GM21381 (cell line): Measurements from ENCODE around the gene ADAM30.
"Not testable (repeated sequence)": the region's sequence is repeated elsewhere in the genome, so short reads cannot be mapped to it uniquely, and the experiment has no call there.

ENCODE experiments used
- ATAC-seq: cut with Tn5 transposase; IDR thresholded peaks from one replicate; pipeline ENCODE4 v1.9.1; 2021; ENCODE audit warnings: mild to moderate bottlenecking, moderate library complexity; ENCODE audit not compliant: unreplicated experiment

Gene ADAM30

DNA sequence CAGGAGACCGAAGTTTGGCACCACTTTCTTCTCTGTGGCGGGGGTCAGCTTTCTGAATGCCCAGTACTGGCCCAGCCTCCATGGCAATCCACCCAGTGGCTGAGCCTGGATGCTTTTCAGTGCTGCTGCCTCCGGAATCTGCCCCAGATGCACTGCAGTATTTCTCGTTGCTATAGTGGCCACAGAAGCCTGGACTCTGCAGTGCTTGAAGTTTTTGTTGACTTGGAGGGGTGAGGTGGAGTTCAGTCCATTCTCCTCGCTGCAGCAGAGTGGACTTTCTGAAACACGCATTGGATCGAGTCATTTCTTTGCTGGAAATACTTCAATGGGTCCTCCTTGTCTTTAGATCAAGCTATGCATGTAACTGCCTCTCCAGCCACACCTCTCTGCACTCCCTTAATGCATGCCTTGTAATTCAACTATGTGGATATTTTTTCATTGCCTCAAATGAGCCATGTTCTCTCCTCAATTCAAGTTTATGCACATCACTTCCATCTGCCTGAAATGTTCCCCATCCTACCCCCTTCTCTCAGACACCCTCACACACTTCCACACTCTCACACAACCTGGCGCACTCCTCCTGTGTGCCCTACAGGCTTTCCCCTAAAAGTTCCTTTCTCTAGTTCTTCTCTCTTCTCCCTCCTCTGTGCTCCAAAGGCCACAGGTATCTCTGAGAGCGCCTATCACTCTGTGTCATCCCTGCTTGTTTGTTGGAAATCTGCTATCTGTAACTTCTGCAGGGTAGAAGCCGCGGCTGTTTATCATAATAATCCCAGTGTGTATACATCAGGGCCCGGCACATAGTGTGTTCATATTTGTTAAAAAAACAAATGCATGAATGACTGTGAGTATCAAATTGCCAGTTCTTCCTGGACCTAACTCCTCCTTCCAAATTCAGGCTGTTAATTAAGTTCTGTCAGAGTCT, 16.5 kb downstream of the ADAM30 start:
- no peak for ATAC-seq

DNA sequence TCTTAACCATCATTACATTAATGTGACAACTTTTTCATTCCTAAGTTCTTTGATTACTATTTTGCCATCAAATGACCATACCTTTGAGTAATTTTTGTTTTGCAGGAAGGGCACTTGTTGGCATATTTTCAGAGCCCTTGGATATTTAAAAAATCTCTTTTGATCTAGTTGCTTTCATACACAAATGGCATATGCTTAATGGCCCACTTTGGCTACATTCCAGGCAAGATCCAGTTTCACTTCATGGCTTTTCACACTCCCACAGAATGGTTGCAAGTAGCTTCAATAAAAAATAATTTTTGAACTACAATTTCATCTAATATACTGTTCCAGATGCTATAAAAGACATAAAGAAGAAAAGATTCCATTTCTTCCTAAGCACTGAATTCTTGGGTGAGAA, 18.1 kb downstream of the ADAM30 start:
- ATAC-seq = no peak

DNA sequence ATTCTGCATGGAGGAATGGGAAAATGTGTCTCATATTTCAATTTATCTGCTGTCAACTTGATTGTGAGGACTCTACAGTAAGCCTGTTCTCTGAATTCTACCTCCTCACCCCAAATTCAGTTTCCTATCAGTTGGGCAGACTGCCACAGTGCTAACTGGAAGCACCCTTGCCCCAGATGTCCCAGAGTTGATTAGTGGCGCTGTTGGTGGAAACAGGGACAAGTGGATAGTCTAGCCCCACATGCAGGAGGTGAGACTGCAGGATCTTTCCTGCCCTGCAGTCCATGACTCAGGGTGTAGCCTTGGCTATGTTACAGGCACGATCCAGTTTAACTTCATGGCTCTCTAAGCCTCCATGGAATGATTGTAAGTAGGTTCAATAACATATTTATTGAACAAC, 22.1 kb downstream of the ADAM30 start:
- ATAC-seq = no peak

DNA sequence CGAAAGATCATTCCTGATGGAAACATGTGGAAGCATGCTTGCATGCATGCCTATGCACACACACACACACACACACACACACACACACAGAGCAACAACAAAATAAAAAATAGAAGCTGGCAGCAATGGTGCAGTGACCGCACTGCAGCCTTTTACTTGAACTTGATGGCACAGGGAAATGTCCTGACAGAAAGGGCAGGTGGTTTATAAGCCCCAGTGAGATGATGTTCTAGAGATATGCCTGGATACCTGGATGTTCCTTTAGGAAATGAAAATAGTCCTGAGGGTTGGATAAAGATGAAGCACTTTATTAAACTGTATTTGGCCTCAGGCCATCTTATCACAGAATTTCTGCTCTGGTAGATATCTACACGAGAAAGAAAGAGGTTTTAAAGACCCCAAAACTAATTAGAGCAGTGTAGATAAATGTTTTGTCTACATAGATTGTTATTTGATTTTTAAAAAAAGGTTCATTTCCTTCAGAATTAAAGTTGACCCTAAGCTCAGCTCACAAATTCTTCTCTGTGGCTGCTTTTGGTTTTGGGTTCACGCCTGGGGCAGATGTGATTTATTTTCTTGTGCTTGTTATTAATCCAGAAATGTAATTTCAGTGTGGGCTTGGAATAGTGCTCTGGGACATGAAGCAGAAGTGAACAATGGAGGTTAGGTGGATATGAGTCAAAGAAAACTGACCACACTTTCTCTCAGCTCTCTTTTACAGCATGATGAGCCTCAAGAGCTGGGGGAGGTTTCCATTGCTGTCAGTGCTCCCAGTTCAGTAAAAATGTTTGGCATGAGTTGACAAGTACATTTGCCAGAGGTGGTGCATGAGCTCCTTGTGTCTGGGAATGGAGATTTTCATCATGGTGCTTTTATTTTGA, 22.9 kb downstream of the ADAM30 start:
- no peak for ATAC-seq

DNA sequence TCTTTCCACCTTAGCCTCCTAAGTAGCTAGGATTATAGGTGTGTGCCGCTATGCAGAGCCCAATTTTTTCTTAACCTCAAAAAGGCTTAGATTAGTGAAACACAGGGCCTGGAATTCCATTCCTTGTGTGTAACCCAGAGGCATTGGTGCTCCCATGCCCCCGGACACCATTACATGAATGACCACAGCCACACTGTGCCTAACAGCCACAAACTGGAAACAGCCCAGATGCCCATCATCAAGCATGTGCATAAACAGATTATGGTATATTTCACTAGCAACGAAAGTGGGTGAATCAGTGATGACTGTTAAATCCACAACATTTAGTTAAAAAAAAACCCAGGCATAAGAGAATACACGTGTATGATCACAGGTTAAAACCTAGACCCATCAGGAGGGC, 24.4 kb downstream of the ADAM30 start:
- no peak for ATAC-seq

DNA sequence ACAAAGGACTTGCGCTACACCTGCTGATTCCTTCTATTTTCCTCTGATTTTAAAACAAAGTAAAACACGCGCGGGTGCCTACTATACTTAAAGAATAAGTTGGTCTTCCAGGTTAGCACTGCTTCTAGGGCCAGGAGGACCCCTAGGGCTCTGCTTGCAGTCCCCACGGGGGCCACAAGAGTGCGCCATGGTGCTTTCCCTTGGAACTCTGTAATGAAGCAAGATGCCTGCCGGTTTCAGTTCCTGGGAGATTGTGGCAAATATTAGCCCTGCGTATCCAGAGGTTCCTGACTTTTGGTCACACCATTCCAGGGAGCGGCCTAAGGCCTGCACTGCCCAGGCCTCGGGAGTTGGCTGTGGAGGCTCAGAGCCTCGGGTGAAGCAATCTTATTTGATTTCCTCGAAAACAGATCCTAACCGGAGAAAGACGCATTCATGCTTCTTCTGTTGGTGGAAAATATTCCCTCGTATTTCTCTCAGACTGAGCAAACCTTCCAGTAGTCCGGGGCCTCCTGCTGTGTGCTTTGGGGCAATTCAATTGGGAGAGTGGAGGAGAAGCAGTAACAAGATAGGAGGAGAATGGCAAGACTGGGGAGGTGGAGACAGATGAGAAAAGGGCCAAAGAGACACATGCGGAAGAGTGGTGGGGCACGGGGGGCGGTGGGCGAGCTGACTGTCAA, 25.3 kb downstream of the ADAM30 start:
- ATAC-seq = no peak

DNA sequence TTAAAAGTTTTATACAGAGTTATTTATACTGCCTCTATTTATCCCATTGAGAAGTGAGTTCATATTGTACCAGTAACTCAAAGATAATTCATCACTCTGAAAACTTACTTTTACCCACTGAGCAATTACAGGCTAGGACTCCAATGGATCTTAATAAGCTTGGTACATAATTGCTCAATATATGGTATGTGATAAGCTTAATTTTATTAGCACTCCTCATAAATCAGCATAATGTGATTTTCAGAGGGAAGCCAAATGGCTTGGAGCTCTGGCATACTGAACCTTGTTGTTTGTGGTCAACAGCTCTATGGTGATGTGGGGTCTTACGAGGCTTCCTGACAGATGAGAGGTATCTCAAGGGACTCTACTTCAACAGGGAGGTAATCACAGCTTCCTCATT, 26.3 kb downstream of the ADAM30 start:
- no peak for ATAC-seq

DNA sequence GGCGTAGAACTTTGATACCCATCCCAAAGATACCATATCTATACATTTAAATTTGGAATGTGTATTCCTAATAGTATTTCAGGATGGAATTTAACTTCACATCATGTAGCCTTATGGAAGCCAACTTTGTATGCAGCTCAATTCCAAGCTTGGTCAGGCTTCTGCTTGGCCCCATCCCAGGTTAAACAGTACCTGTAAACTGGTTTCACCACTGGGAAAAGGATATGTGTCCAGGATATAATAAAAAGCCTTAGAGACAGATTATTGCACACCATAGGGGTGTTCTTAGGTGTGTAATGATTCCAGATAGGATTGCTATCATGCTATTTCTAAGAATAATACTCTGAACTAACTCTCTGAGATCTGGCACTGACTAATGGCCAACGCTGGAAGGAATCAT, 28.1 kb downstream of the ADAM30 start:
- no peak for ATAC-seq

DNA sequence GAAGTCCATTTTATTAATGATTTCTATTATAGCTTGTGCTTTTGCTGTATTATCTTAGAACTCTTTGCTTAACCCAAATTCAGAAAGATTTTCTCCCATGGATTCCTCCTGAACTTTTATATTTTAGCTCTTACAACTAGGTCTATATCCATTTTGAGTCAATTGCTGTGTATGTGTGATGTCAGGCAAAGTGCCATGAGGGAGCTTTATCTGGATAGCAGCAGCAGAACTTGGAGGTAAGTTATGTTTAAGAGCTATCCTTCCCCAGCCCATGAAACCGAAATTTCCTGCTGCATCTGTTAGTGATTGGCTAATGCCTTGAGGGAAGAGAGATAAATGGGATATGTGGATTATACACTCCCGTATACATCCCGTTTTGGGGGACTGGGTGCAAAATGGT, 29.9 kb downstream of the ADAM30 start:
- no peak for ATAC-seq

DNA sequence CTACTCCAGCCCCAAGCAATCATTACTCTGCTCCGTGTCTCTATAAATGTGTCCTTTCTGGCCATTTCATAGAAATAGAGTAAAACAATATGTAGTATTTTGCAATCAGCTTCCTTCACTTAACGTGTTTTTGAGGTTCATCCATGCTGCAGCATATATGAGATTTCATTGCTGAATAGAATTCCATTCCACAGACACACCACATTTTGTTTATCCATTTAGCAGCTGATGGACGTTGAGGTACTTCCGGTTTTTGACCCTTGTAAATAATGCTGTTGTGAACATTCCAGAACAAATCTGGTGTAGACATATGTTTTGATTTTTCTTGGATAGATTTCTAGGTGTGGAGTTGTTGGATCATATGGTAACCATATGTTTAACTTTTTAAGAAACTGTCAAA, 30.7 kb downstream of the ADAM30 start:
- no peak for ATAC-seq

DNA sequence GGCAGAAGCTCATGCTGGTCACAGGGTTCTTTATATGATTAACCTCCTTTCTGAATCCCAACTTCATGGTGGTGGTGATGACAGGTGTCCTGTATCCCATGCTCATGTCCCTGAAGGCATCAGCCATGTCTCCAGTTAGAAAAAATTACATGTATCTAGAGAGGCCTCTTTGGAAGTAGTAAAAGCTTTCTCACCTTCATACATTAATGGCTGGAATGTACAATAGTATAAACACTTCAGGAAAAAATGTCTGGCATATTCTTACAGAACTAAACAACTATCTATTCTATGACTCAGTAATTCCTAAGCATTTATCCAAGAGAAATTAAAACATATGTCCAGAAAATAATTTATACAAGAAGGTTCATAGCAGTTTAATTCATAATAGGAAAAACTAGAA, 34.0 kb downstream of the ADAM30 start:
- no peak for ATAC-seq

DNA sequence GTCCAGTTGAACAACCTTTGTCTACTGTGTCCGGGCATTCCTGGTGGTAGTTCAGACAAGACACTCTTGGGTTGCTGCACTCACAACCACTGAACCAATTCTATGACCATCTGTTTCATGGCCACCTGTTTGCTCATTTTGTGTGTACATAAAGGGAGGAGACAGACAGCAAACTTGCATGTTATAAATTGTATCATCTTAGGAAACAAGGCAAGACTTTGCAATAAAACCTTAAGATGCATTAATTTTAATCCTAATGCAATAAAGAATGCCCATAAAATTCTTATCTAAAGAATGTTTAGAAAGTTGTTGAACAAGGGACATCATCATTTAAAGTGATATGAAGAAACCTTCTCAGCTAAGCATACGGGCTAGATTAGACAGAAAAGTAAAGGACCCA, 34.8 kb downstream of the ADAM30 start:
- ATAC-seq = no peak

DNA sequence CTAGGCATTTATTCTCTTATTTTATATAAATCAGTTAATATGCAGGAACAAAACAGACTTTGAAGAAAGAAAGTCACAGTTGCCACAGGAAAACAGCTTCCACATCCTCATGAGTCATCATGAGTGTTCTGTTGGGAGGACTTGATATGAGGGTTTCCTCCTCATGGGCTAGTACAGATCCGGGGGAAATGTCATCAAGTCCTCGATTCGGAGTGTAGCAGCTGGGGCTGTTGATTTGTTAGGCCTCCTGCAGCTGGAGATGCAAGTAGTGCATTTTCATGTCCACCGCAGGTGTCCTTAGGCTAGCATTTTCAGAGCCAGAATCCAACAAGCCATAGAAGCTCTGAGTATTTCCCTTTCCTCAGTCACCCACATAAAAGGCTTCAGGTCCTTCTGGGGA, 36.7 kb downstream of the ADAM30 start:
- ATAC-seq = no peak

DNA sequence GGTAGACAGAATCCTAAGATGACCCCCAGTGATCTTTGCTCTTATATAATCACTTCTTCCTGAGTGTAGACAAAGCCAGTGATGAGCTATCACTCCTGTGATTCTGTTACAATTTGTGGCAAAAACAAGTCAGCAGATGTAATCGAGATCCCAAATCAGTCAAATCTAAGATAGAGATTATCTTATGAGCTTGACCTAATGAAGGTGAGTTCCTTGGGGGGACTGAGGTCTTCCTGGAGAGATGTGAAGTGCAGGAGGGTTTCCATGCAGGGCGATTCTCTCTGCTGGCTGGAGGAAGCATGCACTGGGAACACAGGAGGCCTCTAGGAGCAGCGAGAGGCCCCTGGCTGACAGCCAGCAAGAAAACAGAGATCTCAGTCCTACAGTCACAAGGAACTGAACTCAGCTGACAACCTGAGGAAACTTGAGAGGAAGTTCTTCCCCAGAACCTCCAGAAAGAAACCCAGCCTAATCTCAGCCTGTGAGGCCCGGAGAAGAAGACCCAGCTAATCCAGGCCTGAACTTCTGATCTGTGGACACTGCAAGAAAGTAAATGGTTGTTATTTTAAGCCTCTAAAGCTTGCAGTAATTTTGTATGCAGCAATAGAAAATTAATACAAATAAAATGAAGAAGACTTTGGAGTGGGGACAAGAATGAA, 37.6 kb downstream of the ADAM30 start:
- ATAC-seq = not testable (repeated sequence)

DNA sequence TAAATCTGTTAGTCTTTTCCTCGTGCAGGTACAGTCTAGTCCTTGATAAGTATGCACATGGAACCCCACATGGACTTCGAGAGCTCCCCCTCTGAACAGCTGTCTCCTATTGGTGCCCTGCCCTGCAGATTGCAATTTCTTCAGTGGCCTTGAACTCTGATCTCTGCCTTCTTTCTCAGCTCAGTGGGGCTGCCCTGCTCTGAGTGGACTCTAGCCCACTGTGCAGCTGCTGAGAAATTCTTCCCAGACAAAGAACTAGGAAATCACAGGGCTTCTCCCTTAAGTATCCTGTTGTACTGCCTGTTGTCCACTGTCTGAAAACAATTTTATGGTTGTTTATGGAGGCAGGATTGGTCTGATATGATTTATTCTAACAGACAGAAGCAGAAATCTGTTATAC, 38.2 kb downstream of the ADAM30 start:
- ATAC-seq = no peak

DNA sequence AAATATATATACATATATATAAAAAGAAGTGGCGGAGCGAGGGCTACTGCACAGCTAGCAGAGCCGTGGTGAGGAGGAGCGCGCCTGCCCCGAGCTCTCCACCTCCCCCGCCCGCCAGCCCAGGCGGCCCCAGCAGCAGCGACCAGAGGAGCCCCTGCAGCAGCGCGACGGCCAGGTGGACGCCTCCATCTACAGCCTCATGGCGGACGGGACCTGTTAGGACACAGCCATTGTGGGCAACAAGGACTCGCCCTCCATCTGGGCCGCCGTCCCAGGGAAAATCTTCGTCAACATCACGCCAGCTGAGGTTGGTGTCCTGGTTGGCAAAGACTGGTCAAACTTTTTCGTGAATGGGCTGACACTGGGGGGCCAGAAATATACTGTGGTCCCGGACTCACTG, 43.2 kb downstream of the ADAM30 start:
- no peak for ATAC-seq

DNA sequence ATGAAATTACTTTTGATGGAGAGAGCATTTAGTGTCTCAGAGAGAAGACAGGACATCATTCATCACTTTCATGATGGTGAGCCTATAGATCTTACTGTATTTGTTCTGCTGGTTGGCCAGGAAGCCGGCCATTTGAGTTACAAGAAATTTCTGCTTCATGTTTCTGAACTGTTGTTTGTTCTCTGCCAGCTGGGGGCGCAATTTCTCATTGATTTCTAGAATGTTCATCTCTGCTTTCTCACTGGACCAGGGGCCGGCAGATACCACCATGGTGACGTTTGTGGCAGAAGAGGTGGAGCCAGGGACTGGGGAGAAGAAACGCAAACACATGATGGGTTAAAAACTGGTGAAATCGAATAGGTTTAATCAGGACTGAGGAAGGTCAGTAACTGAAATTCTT, 52.1 kb downstream of the ADAM30 start:
- not testable (repeated sequence) for ATAC-seq
